B cell (primary cell): ENCODE measurements around the gene AMT. TPM values are rescaled to one million over a fixed set of nuclear protein-coding genes. Genes with fewer than 3 reads are reported as not detected.

Experiments used
- ATAC-seq: fragments of 200-7000 bp; cut with Tn5 transposase; one replicate; pipeline ENCODE4 v1.10.0; 2021; ENCODE audit warnings: low read depth, mild to moderate bottlenecking, moderate number of reproducible peaks, moderate library complexity
- CTCF ChIA-PET: fragments of 350-600 bp; sonication (Branson Sonifier 250); formaldehyde crosslinking; loops from one replicate; lab custom pipeline; 2021; ENCODE audit warnings: antibody characterized with exemption, inconsistent platforms; lab: Charles Lee
- POLR2A ChIA-PET: fragments of 350-600 bp; sonication (Branson Sonifier 250); formaldehyde crosslinking; loops from one replicate; lab custom pipeline; 2021; ENCODE audit warnings: antibody characterized with exemption; lab: Charles Lee
- DNase-seq: peaks from one replicate; pipeline ENCODE4 v3.0.0; 2013
- H2AFZ ChIP-seq: 2 replicates; pipeline ENCODE4 v1.6.1; 2012; ENCODE audit warnings: mild to moderate bottlenecking, low read depth, low read length; ENCODE audit not compliant: insufficient read depth, poor library complexity, severe bottlenecking
- H3K27ac ChIP-seq, 2 donors: 1 replicate in 1 of 2; 2 replicates in 1 of 2; pipeline ENCODE4 v1.5.1; 2012 to 2013; ENCODE audit warnings: low read length in 2 of 2, mild to moderate bottlenecking in 2 of 2, moderate library complexity in 1 of 2
- H3K27me3 ChIP-seq, 4 experiments: fragments of 200-600 bp in 1 of 4; sonication (generic) in 1 of 4; replicated peaks in 1 of 4; 1 replicate in 2 of 4; 2 replicates in 2 of 4; pipeline versions ENCODE4 v1.6.1 to v1.7.0; 2013 to 2016; ENCODE audit warnings: low read length in 3 of 4, mild to moderate bottlenecking in 2 of 4, mixed read lengths in 1 of 4, moderate library complexity in 1 of 4; ENCODE audit not compliant: insufficient read depth in 4 of 4, control insufficient read depth in 3 of 4; ENCODE audit errors: control extremely low read depth in 1 of 4
- H3K36me3 ChIP-seq, 2 experiments: replicated peaks in 1 of 2; 1 replicate in 1 of 2; 2 replicates in 1 of 2; pipeline versions ENCODE4 v1.6.1 to v1.7.1; 2013; ENCODE audit warnings: low read length in 1 of 2; ENCODE audit not compliant: insufficient read depth in 2 of 2, control insufficient read depth in 1 of 2; ENCODE audit errors: control extremely low read depth in 1 of 2, extremely low read depth in 1 of 2
- H3K4me1 ChIP-seq, 2 donors: fragments of 200-600 bp in 1 of 2; sonication (generic) in 1 of 2; 1 replicate in 1 of 2; 2 replicates in 1 of 2; pipeline versions ENCODE4 v1.5.1 to v1.6.1; 2013 to 2017; ENCODE audit warnings: low read length in 2 of 2; ENCODE audit not compliant: control insufficient read depth in 2 of 2, insufficient read depth in 2 of 2
- H3K4me2 ChIP-seq: replicated peaks from 2 replicates; pipeline ENCODE3; 2012; ENCODE audit warnings: mild to moderate bottlenecking, low read depth, low read length; ENCODE audit not compliant: poor library complexity, severe bottlenecking
- H3K4me3 ChIP-seq, 5 experiments: fragments of 200-600 bp in 1 of 5; sonication (generic) in 1 of 5; 1 replicate in 3 of 5; 2 replicates in 2 of 5; pipeline versions ENCODE4 v1.5.1 to v1.7.0; 2011 to 2016; ENCODE audit warnings: low read length in 4 of 5, mild to moderate bottlenecking in 4 of 5, low read depth in 2 of 5, control low read depth in 1 of 5, moderate library complexity in 1 of 5; ENCODE audit not compliant: insufficient read depth in 1 of 5; ENCODE audit errors: control extremely low read depth in 1 of 5, extremely low read depth in 1 of 5
- H3K79me2 ChIP-seq: fragments of 200-600 bp; sonication (generic); one replicate; pipeline ENCODE4 v1.6.0; 2016; ENCODE audit warnings: low read length; ENCODE audit not compliant: control insufficient read depth, insufficient read depth
- H3K9ac ChIP-seq: fragments of 200-600 bp; sonication (generic); 2 replicates; pipeline ENCODE4 v1.6.1; 2017; ENCODE audit warnings: mild to moderate bottlenecking, low read length, moderate library complexity
- H3K9me3 ChIP-seq, 3 donors: one replicate each; pipeline versions ENCODE4 v1.6.1 to v1.7.1; 2013; ENCODE audit warnings: low read length in 2 of 3; ENCODE audit not compliant: control insufficient read depth in 2 of 3, insufficient read depth in 1 of 3; ENCODE audit errors: control extremely low read depth in 1 of 3
- H4K20me1 ChIP-seq: 2 replicates; pipeline ENCODE4 v1.6.0; 2012; ENCODE audit warnings: mild to moderate bottlenecking, low read length; ENCODE audit not compliant: insufficient read depth, control insufficient read depth, poor library complexity, severe bottlenecking
- H3K27ac Mint-ChIP-seq: one replicate; pipeline ENCODE4 v1.8.0; 2021; ENCODE audit warnings: mixed read lengths
- H3K27me3 Mint-ChIP-seq: one replicate; pipeline ENCODE4 v1.8.0; 2021; ENCODE audit warnings: mixed read lengths
- H3K4me1 Mint-ChIP-seq: one replicate; pipeline ENCODE4 v1.8.0; 2021; ENCODE audit warnings: mixed read lengths
- H3K4me3 Mint-ChIP-seq: one replicate; pipeline ENCODE4 v1.8.0; 2021; ENCODE audit warnings: mixed read lengths
- H3K9me3 Mint-ChIP-seq: one replicate; pipeline ENCODE4 v1.8.0; 2022; ENCODE audit warnings: mixed read lengths; ENCODE audit not compliant: insufficient read depth
- EZH2 ChIP-seq: IDR thresholded peaks from 2 replicates; pipeline ENCODE4 v1.6.1; 2012; ENCODE audit warnings: borderline replicate concordance, low read depth, mild to moderate bottlenecking, moderate library complexity, low read length; ENCODE audit not compliant: insufficient read depth, poor library complexity, severe bottlenecking
- WGBS: methylation state at CpG from one replicate; pipeline ENCODE4 v1.1.5; 2013; ENCODE audit warnings: missing lambda C conversion rate; ENCODE audit not compliant: insufficient coverage; 5-methylcytosine and 5-hydroxymethylcytosine counted together
- intact Hi-C: fragments of 100-400 bp; cut with micrococcal nuclease; formaldehyde crosslinking; loops from one replicate; pipeline ENCODE4 v1.10.0; 2022
- polyA plus RNA-seq: library from polyadenylated mRNA; depleted of rRNA; stranded (reverse); fragments of >200 nt; gene quantifications from 2 replicates; pipeline ENCODE4 v1.2.3, GENCODE V29; 2012
- total RNA-seq, 2 donors: library from RNA; stranded (reverse); fragments of 120-200 nt in 1 of 2; gene quantifications; 1 replicate in 1 of 2; 2 replicates in 1 of 2; pipeline versions ENCODE4 v1.2.3 to v1.2.4, GENCODE V29; 2013 to 2022
- TF ChIP-seq, protein P1 (sequence below): fragments of 200-600 bp; IDR thresholded peaks from one replicate; pipeline ENCODE4 v1.8.0; 2022; ENCODE audit warnings: antibody characterized with exemption, mild to moderate bottlenecking

AMT gene
- total and polyA plus RNA-seq, 2 donors (not counting 1 experiment from before 2014, with no cell fraction given), result 14.0 to 44.0 TPM

DNA sequence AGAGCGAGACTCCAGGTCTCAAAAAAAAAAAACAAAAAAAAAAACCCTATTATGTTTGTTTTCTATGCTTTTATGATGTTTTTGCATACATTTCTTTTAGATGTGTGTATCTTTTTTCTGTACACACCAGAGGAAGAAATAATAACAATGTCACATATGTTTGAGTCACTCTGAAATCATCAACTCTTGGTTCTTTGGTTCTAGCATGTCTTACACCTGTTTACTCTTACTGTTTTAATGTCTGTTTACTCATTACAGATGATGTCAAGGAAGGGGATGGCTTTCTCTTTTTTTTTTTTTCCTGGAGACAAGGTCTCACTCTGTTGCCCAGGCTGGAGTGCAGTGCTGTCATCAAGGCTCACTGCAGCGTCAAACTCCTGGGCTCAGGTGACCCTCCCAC, 34.6 kb downstream of the AMT start:
- POLR2A ChIA-PET, result no interaction called here
- no peak overlapping the region for H3K27ac Mint-ChIP-seq
- ATAC-seq (no peak), DNase-seq (no peak)
- Histone ChIP-seq H3K4me3 (no peak overlapping the region), H3K9ac (no peak overlapping the region), H3K4me2 (no peak overlapping the region), H3K27me3 (no peaks in the 10 kb centered on the region), H4K20me1 (peaks cover 98% of the 10 kb centered on the region), H2AFZ (no peak overlapping the region), H3K79me2 (peaks cover 98% of the 10 kb centered on the region), H3K27ac (no peak overlapping the region), H3K4me1 (peaks cover 30 to 44% of the 10 kb centered on the region in 2 donors), H3K9me3 (no peaks in the 10 kb centered on the region), H3K36me3 (peaks cover 4 to 17% of the 10 kb centered on the region in 2 experiments)
- intact Hi-C loops, result no loop called here
- no CpG with 5 or more reads among the region's 2 CpGs for WGBS
- CTCF ChIA-PET, result interaction anchor here (1.4 kb wide), 1 partner anchor 48 kb away, joined by 3 read pairs; the partner anchor contains the start of gene USP4
- no peak overlapping the region for H3K4me3 Mint-ChIP-seq
- peaks cover 52% of the 10 kb centered on the region for H3K4me1 Mint-ChIP-seq
- no peaks in the 10 kb centered on the region for H3K9me3 Mint-ChIP-seq
- no peaks in the 10 kb centered on the region for H3K27me3 Mint-ChIP-seq
- TF ChIP-seq, protein P1, sequence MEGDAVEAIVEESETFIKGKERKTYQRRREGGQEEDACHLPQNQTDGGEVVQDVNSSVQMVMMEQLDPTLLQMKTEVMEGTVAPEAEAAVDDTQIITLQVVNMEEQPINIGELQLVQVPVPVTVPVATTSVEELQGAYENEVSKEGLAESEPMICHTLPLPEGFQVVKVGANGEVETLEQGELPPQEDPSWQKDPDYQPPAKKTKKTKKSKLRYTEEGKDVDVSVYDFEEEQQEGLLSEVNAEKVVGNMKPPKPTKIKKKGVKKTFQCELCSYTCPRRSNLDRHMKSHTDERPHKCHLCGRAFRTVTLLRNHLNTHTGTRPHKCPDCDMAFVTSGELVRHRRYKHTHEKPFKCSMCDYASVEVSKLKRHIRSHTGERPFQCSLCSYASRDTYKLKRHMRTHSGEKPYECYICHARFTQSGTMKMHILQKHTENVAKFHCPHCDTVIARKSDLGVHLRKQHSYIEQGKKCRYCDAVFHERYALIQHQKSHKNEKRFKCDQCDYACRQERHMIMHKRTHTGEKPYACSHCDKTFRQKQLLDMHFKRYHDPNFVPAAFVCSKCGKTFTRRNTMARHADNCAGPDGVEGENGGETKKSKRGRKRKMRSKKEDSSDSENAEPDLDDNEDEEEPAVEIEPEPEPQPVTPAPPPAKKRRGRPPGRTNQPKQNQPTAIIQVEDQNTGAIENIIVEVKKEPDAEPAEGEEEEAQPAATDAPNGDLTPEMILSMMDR, result no peak
- no peak for TF ChIP-seq EZH2

DNA sequence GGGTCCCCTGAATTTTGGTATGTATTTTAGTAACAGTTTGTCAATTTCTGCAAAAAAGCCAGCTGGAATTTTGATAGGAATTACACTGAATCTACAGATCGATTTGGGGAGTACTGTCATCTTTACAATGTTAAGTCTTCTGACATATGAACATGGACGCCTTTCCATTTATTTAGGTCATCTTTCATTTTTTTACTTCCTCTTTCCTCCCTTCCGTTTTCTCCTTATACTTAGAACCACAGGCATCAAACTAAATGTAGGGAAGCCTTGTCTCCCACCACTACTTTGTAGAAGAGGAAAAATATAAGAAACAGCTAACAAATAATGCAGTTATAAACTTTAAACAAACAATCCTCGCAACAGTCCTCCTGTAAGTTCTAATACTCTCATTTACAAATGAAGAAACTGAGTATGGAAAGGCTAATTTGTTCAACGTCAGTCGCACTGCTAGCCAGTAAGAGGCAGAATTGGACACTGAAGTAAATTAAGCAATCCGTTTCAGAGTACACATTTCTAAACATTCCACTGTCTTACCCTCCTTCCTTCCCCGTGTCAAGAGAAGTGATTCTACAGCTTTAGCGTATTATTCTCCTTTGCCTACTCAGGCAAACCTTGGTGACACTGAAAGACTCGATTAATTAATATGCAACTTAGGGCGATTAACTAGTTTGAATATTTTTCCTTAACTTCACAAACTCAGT, 36.1 kb downstream of the AMT start:
- peak overlapping the region in 1 of 5 experiments; percentile 15 for H3K4me3 ChIP-seq
- ChIA-PET CTCF (interaction anchor here (1.1 kb wide), 1 partner anchor 23 kb away, joined by 3 read pairs; no protein-coding TSS in a partner anchor), POLR2A (interaction anchor here (0.9 kb wide), 1 partner anchor 43 kb away, joined by 10 read pairs; the partner anchor contains the start of gene NICN1)
- TF ChIP-seq EZH2, result no peak
- TF ChIP-seq, protein P1, result no peak
- H3K79me2 ChIP-seq, result peaks cover 98% of the 10 kb centered on the region
- intact Hi-C loops, result no loop called here
- DNase-seq (peak; percentile 40), ATAC-seq (no peak)
- WGBS, result 17% methylated on average over 1 of the region's 11 CpGs
- H3K4me2 ChIP-seq, result peak overlapping the region; percentile 33
- peaks cover 4 to 12% of the 10 kb centered on the region in 2 experiments for H3K36me3 ChIP-seq
- no peaks in the 10 kb centered on the region for H3K27me3 ChIP-seq
- peak overlapping the region; percentile 7 for H3K27ac Mint-ChIP-seq
- H3K27ac ChIP-seq, result peak overlapping the region in 1 of 2 donors; percentile 28
- H3K9me3 ChIP-seq, result no peaks in the 10 kb centered on the region
- H3K27me3 Mint-ChIP-seq, result no peaks in the 10 kb centered on the region
- H3K4me1 ChIP-seq, result peaks cover 33 to 40% of the 10 kb centered on the region in 2 donors
- no peak overlapping the region for H3K9ac ChIP-seq
- H3K9me3 Mint-ChIP-seq, result no peaks in the 10 kb centered on the region
- H4K20me1 ChIP-seq, result peaks cover 98% of the 10 kb centered on the region
- H3K4me3 Mint-ChIP-seq, result peak overlapping the region; percentile 27
- no peak overlapping the region for H2AFZ ChIP-seq
- peaks cover 49% of the 10 kb centered on the region for H3K4me1 Mint-ChIP-seq
